GM12875 (cell line): ENCODE data around the gene IGFBP1.
"Not testable (repeated sequence)": the region's sequence is repeated elsewhere in the genome, so short reads cannot be mapped to it uniquely, and the experiment has no call there.

Experiments used
- H3K4me3 ChIP-seq: one replicate; pipeline ENCODE4 v1.5.1; 2011; ENCODE audit warnings: low read depth, low read length, control low read depth
- TF ChIP-seq, protein P1 (sequence below): IDR thresholded peaks from 2 replicates; pipeline ENCODE4 v1.5.1; 2011; ENCODE audit warnings: low read depth, mild to moderate bottlenecking, control low read depth, inconsistent platforms, low read length, moderate library complexity, borderline replicate concordance; ENCODE audit not compliant: insufficient read depth

The IGFBP1 gene

DNA sequence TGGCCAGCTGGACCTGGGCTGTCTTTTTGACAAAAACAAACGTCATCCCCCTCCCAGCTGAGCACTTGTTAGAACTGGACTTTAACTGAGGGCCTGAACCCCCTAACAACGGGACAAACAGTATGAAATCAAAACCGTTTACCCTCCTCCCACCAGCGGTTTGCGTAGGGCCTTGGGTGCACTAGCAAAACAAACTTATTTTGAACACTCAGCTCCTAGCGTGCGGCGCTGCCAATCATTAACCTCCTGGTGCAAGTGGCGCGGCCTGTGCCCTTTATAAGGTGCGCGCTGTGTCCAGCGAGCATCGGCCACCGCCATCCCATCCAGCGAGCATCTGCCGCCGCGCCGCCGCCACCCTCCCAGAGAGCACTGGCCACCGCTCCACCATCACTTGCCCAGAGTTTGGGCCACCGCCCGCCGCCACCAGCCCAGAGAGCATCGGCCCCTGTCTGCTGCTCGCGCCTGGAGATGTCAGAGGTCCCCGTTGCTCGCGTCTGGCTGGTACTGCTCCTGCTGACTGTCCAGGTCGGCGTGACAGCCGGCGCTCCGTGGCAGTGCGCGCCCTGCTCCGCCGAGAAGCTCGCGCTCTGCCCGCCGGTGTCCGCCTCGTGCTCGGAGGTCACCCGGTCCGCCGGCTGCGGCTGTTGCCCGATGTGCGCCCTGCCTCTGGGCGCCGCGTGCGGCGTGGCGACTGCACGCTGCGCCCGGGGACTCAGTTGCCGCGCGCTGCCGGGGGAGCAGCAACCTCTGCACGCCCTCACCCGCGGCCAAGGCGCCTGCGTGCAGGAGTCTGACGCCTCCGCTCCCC lies at the start of gene IGFBP1:
Gene IGFBP1 (plus strand): TSS at position 304 of the 808 bp plus-strand sequence. CDS start 165 bp downstream, at position 469.
- TF ChIP-seq, protein P1, sequence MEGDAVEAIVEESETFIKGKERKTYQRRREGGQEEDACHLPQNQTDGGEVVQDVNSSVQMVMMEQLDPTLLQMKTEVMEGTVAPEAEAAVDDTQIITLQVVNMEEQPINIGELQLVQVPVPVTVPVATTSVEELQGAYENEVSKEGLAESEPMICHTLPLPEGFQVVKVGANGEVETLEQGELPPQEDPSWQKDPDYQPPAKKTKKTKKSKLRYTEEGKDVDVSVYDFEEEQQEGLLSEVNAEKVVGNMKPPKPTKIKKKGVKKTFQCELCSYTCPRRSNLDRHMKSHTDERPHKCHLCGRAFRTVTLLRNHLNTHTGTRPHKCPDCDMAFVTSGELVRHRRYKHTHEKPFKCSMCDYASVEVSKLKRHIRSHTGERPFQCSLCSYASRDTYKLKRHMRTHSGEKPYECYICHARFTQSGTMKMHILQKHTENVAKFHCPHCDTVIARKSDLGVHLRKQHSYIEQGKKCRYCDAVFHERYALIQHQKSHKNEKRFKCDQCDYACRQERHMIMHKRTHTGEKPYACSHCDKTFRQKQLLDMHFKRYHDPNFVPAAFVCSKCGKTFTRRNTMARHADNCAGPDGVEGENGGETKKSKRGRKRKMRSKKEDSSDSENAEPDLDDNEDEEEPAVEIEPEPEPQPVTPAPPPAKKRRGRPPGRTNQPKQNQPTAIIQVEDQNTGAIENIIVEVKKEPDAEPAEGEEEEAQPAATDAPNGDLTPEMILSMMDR, result no peak
- H3K4me3 ChIP-seq, result no peak within 1 kb of the TSS

GRCh38 chr7:45838852-45839251 lies 49.4 kb upstream of the IGFBP1 start:
- H3K4me3 ChIP-seq, result not testable (repeated sequence)

- not testable (repeated sequence) for H3K4me3 ChIP-seq
These were observed 46.2 kb upstream of the IGFBP1 start for GRCh38 chr7:45841926-45842717.

GRCh38 chr7:45846536-45846935 lies 41.8 kb upstream of the IGFBP1 start:
- H3K4me3 ChIP-seq, result not testable (repeated sequence)

GRCh38 chr7:45848734-45849133 lies 39.6 kb upstream of the IGFBP1 start:
- H3K4me3 ChIP-seq, result not testable (repeated sequence)

DNA sequence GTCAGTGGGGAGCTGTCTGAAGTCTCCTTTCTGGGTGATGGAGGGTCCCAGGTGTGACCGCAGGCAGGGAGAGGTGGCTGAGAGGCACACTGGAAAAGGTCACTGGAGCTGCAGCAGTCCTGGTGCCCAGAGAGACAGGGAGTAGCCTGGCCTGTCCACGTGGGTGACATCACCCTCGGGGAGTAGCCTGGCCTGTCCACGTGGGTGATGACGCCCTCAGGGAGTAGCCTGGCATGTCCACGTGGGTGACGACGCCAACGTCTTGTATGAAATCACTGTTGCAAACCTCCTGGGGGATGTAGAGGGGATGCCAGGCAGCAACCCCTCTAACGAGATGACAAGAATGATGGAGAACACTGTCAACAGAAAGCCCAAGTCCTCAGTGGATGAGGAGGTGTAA lies 35.3 kb upstream of the IGFBP1 start:
- not testable (repeated sequence) for H3K4me3 ChIP-seq

GRCh38 chr7:45853491-45853890 lies 34.8 kb upstream of the IGFBP1 start:
- not testable (repeated sequence) for H3K4me3 ChIP-seq

DNA sequence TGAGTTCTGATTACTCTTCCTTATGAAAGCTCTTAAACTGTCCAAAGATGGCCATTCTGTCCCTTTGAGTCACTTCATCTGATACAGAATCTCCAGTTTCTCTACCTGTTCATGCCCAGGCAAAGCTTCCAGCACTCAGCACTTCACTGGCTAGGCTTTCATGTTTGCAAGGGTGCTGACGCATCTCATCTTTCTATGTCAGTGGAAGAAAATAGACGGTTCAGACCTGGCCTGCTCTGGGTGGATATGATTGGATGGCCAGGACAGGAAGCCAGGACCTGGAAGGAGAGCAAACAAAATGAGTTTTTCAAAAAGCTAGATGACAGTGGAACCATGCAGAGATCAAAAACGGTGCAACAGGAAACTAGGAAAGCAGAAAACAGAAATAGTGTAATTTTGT lies 32.6 kb upstream of the IGFBP1 start:
- not testable (repeated sequence) for H3K4me3 ChIP-seq

DNA sequence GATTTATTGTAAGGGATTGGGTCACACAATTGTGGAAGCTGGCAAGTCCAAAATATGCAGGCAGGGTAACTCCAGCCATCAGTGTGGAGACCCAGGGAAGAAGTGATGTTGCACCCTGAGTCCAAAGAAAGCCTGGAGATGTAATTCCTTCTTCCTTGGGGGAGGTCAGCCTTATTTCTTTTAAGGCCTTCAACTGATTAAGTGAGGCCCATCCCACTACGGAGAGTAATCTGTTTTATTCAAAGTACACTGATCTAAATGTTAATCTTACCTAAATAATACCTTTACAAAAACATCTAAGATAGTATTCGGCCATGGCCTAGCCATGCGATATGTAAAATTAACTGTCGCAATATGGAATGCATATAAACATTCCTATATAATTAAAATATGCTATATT lies 31.4 kb upstream of the IGFBP1 start:
- H3K4me3 ChIP-seq, result not testable (repeated sequence)

- no peak overlapping the region for H3K4me3 ChIP-seq
- TF ChIP-seq, protein P1, result no peak
These were observed 24.6 kb upstream of the IGFBP1 start for GRCh38 chr7:45863715-45864114.

- no peak overlapping the region for H3K4me3 ChIP-seq
- TF ChIP-seq, protein P1, result no peak
These were observed 22.5 kb upstream of the IGFBP1 start for GRCh38 chr7:45865594-45866410.
